Ecto neural progenitor cell (in vitro differentiated cells): ENCODE measurements around the gene METTL1.
"Not testable (repeated sequence)": the region's sequence is repeated elsewhere in the genome, so short reads cannot be mapped to it uniquely, and the experiment has no call there.

ENCODE experiments used
- DNase-seq: peaks from one replicate; pipeline ENCODE4 v3.0.0-alpha.2; 2018; ENCODE audit warnings: low spot score

METTL1 gene

GRCh38 chr12:57796996-57797395 lies 25.1 kb upstream of the METTL1 start:
- no peak for DNase-seq

DNA sequence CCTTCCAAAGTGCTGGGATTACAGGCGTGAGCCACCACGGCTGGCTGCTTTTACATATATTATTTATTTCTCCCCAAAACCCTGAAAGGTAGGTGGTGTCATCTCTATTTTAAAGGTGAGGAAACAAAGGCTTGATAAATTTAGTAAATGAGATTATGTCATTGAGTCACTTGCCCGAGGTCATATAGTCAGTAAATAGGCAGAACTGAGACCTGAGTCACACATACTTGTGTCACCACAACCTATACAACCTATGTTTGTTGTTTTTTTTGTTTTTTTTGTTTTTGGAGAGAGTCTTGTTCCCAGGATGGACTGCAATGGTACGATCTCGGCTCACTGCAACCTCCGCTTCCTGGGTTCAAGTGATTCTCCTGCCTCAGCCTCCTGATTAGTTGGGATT lies 23.4 kb upstream of the METTL1 start:
- no peak for DNase-seq

- DNase-seq, result no peak
Observed at GRCh38 chr12:57793920-57794319, 22.0 kb upstream of the METTL1 start.

DNA sequence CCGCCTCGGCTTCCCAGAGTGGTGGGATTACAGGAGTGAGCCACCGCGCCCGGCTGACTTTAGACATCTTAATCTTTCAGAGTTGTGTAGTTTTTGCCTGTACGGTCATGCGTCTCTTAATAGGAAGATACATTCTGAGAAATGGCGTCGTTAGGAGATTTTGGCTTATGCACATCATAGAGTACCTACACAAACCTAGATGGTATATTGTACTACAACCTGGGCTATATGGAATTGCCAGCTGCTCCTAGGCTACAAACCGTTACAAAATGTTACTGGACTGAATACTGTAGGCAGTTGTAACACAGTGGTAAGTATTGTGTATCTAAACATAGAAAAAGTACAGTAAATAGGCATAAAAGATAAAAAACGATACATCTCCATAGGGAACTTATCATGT lies 12.0 kb upstream of the METTL1 start:
- no peak for DNase-seq

DNA sequence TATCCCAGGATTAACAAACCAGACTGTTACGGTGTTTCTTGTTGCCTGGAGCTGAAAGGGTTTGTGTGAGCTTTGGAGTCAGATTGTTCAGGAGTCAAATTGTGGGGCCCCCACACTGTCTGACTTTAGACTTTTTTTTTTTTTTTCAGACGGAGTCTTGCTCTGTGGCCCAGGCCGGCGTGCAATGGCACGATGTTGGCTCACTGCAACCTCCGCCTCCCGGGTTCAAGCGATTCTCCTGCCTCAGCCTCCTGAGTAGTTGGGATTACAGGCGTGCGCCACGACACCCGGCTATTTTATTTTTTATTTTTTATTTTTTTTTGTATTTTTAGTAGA lies 11.5 kb upstream of the METTL1 start:
- DNase-seq, result no peak

GRCh38 chr12:57782608-57783465 lies 10.9 kb upstream of the METTL1 start, which contains the start of gene TSFM:
Gene TSFM (plus strand): TSS chr12:57782787. CDS start chr12:57782802, 15 bp downstream.
- peak; percentile 99 for DNase-seq

- DNase-seq, result no peak
Observed at GRCh38 chr12:57782243-57782607, 10.3 kb upstream of the METTL1 start.

- no peak for DNase-seq
Observed at GRCh38 chr12:57781801-57782200, 9.9 kb upstream of the METTL1 start.

DNA sequence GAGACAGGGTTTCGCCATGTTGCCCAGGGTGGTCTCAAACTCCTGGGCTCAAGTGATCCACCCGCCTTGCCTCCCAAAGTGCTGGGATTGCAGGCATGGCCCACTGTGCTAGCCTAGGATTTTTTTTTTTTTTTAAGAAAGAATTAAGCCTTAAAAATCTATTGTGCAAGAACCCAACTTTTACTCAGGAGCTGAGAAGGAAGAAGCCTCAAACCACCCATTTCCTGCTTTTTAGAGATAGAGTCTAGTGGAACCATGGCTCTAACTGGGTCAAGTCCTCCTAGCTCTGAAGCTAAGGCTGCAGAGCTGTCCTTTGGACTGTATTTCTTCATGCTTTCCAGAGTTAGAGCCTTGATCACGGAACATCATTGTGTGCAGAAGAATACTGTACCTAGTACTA lies 9.3 kb upstream of the METTL1 start:
- DNase-seq, result no peak

- no peak for DNase-seq
Observed at GRCh38 chr12:57780284-57780897, 8.5 kb upstream of the METTL1 start.

DNA sequence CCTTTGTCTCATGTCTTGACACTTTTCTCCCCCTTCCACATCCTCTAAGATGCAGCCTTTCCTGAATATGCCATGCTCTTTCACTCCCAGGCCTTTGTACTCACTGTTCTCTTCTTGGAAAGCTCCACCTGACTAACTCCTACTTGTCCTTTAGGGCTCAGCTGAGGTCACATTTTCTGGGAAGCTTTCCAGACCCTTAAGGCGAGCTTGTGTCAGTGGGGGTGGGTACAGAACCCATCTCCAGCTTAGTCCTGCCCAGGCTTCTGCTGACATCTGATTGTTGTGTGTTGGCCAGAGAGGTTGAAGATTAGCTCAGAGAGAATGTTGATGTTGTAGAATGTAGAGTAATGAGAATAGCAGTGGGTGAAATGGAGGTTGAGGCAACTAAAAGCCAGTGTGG lies 7.8 kb upstream of the METTL1 start:
- DNase-seq, result no peak

- DNase-seq, result no peak
Observed at GRCh38 chr12:57777911-57778310, 6.0 kb upstream of the METTL1 start.

DNA sequence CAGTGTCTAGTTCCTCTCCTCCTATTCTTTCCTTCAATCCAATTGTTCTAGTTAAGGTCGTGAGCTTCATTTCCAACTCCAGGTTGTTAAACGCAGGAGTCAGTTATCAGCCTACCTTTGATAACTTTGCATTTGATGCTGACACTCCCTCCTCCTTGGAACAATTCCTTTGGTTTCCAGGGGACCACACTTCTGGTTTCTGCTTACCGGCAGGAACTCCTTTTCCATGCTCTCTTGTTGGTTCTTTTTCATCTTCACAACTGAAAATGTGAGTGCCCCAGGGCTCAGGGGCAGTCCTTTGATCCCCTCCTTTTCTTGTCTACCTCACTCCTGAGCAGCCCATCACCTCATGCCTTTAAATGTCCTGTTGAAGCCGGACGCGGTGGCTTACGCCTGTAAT lies 5.5 kb upstream of the METTL1 start:
- no peak for DNase-seq

DNA sequence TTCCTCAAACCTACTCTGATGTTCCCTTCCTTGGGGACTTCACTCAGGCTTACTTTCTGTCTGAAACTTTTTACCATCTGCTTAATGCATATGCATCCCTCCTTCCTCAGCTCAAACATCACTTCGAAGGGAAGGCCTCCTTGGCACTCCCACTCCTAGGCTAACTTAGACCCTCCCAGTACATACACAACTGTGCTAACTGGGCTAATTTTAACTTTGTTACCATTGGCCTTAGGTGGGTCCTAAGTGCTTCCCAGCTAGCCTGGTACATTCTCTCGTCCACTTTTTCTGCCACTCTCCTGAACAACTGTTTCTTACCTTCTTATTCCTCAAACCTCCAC lies 4.3 kb upstream of the METTL1 start:
- no peak for DNase-seq

DNA sequence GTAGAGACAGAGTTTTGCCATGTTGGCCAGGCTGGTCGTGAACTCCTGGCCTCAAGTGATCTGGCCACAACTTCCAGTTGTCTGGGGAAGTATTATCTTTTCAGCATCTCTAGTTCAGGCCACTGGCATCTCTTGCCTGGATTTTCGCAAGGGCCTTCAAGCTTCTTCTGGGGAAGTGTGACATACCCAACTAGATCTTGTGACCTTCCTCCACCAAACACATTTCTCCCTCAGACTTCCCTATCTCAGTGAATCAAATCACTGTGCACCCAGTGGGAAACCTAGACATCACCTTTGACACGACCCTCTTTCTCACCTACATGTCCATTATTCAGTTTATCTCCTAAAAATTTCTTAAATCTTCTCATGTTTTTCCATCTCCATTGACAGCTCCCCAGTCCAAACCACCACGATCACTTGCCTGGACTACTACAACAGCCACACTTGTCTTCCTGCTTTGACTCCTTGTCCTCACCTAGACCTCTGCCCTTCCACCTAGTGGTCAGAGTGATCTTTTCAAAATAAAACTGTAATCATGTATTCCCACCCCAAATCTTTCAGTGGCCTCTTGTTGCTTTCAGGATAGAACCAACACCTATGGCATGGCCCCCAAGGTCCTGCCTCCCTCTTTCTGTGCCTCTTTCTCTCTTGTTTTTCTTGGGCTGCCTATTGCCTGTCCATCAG lies 3.8 kb upstream of the METTL1 start:
- DNase-seq, result no peak

DNA sequence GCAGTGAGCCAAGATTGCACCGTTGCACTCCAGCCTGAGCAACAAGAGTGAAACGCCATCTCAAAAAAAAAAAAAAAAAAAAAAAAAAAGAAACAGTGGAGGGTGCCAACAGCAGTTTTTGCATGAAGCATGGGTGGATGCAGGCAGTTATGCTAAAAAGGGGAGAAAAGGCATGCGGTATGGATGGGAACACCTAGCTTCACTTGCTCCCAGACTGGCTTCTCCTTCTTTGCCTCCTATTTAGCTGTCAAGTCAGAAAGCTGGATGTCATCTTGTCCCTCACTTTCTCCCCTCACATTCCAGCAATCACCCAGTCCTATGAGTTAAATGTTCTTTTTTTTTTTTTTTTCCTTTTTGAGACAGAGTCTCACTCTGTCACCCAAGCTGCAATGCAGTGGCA lies 3.1 kb upstream of the METTL1 start:
- no peak for DNase-seq

DNA sequence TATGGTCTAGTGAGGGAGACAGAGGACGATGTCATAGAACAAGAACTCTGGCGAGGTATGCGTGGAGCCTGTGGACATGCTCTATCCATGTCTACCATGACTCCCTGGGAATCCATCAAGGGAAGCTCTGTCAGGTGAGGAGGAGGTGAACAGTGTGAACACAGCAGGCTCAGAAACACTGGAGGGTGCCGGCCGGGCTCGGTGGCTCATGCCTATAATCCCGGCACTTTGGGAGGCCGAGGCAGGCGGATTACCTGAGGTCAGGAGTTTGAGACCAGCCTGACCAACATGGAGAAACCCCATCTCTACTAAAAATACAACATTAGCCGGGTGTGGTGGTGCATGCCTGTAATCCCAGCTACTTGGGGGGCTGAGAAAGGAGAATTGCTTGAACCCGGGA lies 2.7 kb upstream of the METTL1 start:
- not testable (repeated sequence) for DNase-seq

DNA sequence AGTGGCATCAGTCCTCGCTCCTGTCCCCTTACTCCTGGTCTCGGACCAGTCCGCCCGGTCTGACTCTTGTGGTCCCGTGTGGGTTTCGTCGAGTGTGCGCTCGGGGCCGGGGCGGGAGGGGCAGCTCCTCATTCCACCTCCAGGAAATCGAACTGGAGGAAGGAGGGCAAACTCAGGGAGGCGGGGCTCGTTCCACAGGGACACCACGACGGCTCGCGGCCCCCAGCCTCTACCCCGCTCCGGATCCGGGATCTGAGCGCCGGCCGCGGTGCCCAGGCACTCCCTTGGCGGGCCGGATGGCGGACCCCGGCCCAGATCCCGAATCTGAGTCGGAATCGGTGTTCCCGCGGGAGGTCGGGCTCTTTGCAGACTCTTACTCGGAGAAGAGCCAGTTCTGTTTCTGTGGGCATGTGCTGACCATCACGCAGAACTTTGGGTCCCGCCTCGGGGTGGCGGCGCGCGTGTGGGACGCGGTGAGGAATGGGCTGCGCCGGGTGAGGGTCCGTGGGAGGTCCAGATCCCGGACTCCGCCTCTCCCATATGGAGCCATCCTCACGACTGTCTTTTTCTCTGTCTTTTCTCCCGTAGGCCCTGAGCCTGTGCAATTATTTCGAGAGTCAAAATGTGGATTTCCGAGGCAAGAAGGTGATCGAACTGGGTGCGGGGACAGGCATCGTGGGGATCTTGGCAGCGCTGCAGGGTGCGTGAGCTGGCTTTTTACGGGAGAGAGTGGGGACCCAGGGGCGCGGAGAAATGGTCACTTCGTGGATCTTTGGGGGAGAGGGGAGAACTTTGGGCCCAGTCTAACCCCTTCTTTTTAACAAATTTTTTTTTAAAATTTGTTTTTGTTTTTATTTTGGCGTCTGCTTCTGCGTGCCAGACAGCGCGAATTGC lies 771 bp upstream of the METTL1 start, which contains the start of gene EEF1AKMT3:
EEF1AKMT3 (plus strand) TSS at position 186 of the 894 bp plus-strand sequence; CDS start at position 297, 111 bp downstream.
- DNase-seq, result peak; percentile 83

DNA sequence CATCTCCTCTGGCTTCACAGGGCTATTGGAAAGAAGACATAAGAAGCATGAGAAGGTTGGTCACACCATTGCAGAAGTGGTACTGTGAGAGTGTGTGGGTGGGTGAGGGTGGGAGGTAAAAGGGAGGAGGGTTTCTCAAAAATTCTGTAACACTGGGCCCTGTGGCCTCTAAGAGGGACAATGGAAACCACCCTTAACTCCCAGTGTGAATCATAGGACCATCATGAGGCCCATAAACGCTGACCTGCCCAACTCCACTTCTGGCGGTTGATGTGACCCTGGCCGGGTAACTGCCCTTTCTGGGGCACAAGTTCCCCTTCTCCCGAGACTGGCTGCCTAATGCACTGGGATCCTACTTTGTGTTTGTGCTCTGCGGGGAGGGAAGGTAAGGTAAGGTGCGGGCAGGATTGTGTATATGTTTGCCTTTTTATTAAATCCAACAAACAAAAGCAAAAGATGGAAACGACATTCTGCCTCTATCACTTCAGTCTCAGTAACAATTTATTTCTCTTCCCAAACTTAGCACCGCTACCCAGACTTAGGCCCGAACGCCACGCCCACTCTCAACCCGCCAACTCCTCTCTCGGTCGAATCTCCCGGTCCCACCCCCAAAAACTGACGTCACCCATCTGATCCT lies 551 bp downstream of the METTL1 start:
- no peak for DNase-seq

- DNase-seq, result no peak
Observed at GRCh38 chr12:57770734-57771133, 1.2 kb downstream of the METTL1 start.

GRCh38 chr12:57769594-57769993 lies 2.3 kb downstream of the METTL1 start:
- DNase-seq, result no peak

DNA sequence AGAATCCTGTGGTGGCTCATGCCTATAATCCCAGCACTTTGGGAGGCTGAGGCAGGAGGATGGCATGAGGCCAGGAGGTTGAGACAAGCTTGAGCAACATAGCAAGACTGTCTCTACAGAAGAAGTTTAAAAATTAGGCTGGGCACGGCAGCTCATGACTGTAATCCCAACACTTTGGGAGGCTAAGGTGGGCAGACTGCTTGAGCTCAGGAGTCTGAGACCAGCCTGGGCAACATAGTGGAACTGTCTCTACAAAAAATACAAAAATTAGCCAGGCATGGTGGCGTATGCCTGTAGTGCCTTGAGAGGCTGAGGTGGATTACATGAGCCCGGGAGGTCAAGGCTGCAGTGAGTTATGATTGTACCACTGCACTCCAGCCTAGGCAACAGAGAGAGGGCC lies 4.0 kb downstream of the METTL1 start:
- DNase-seq, result no peak
